HEK293 (cell line): Measurements from ENCODE around the gene GPR4.

ENCODE experiments used
- GLI2 ChIP-seq: fragments of 450-650 bp; formaldehyde crosslinking; IDR thresholded peaks from 2 replicates; pipeline ENCODE4; 2017; ENCODE audit warnings: missing biosample characterization, missing genetic modification characterization, low read depth, borderline replicate concordance
- GLI4 ChIP-seq: fragments of 450-650 bp; formaldehyde crosslinking; IDR thresholded peaks from 2 replicates; pipeline ENCODE4 v1.5.1; 2016; ENCODE audit warnings: missing biosample characterization, missing genetic modification characterization
- HOXA7 ChIP-seq: sonication (generic); formaldehyde crosslinking; IDR thresholded peaks from 2 replicates; pipeline ENCODE4 v1.8.1; 2022; ENCODE audit warnings: missing genetic modification reagents, borderline replicate concordance
- HOXD13 ChIP-seq: sonication (generic); formaldehyde crosslinking; IDR thresholded peaks from 2 replicates; pipeline ENCODE4 v1.8.0; 2022; ENCODE audit warnings: missing genetic modification reagents, borderline replicate concordance
- KLF16 ChIP-seq: fragments of 450-650 bp; formaldehyde crosslinking; IDR thresholded peaks from 2 replicates; pipeline ENCODE4 v1.5.1; 2017; ENCODE audit warnings: missing biosample characterization, missing genetic modification characterization
- KLF7 ChIP-seq: fragments of 450-650 bp; formaldehyde crosslinking; IDR thresholded peaks from 2 replicates; pipeline ENCODE4 v1.5.1; 2016; ENCODE audit warnings: missing biosample characterization, missing genetic modification characterization, borderline replicate concordance
- KLF9 ChIP-seq: fragments of 450-650 bp; formaldehyde crosslinking; IDR thresholded peaks from 2 replicates; pipeline ENCODE4 v1.5.1; 2016; ENCODE audit warnings: missing biosample characterization, missing genetic modification characterization, low read depth
- WT1 ChIP-seq: fragments of 450-650 bp; formaldehyde crosslinking; IDR thresholded peaks from 2 replicates; pipeline ENCODE4 v1.5.1; 2016; ENCODE audit warnings: missing biosample characterization, missing genetic modification characterization
- ZBTB20 ChIP-seq: fragments of 450-650 bp; formaldehyde crosslinking; IDR thresholded peaks from 2 replicates; pipeline ENCODE4 v1.5.1; 2016; ENCODE audit warnings: missing biosample characterization, missing genetic modification characterization
- ZBTB21 ChIP-seq: fragments of 450-650 bp; formaldehyde crosslinking; IDR thresholded peaks from 2 replicates; pipeline ENCODE4 v1.5.1; 2017; ENCODE audit warnings: missing biosample characterization, missing genetic modification characterization
- ZEB2 ChIP-seq: fragments of 450-650 bp; formaldehyde crosslinking; IDR thresholded peaks from 2 replicates; pipeline ENCODE4 v1.5.1; 2016; ENCODE audit warnings: missing biosample characterization, missing genetic modification characterization
- ZFP3 ChIP-seq: fragments of 450-650 bp; formaldehyde crosslinking; IDR thresholded peaks from 2 replicates; pipeline ENCODE4 v1.5.1; 2016; ENCODE audit warnings: low read depth, missing biosample characterization, missing genetic modification characterization
- ZFP41 ChIP-seq: fragments of 450-650 bp; formaldehyde crosslinking; IDR thresholded peaks from 2 replicates; pipeline ENCODE4 v1.5.1; 2016; ENCODE audit warnings: missing biosample characterization, missing genetic modification characterization, borderline replicate concordance
- ZNF138 ChIP-seq: fragments of 450-650 bp; formaldehyde crosslinking; IDR thresholded peaks from 2 replicates; pipeline ENCODE4 v1.5.1; 2016; ENCODE audit warnings: missing biosample characterization, missing genetic modification characterization, borderline replicate concordance
- ZNF202 ChIP-seq: fragments of 450-650 bp; formaldehyde crosslinking; IDR thresholded peaks from 2 replicates; pipeline ENCODE4 v1.5.1; 2016; ENCODE audit warnings: missing biosample characterization, missing genetic modification characterization, borderline replicate concordance
- ZNF221 ChIP-seq: fragments of 450-650 bp; formaldehyde crosslinking; IDR thresholded peaks from 2 replicates; pipeline ENCODE4 v1.5.1; 2017; ENCODE audit warnings: missing biosample characterization, missing genetic modification characterization, borderline replicate concordance
- ZNF23 ChIP-seq: fragments of 450-650 bp; formaldehyde crosslinking; IDR thresholded peaks from 2 replicates; pipeline ENCODE4 v1.5.1; 2016; ENCODE audit warnings: missing biosample characterization, missing genetic modification characterization, borderline replicate concordance
- ZNF311 ChIP-seq: fragments of 450-650 bp; formaldehyde crosslinking; IDR thresholded peaks from 2 replicates; pipeline ENCODE4 v1.5.1; 2017; ENCODE audit warnings: missing biosample characterization, missing genetic modification characterization, borderline replicate concordance
- ZNF335 ChIP-seq: fragments of 450-650 bp; formaldehyde crosslinking; conservative IDR thresholded peaks from 2 replicates; pipeline ENCODE4 v1.5.1; 2016; ENCODE audit warnings: missing biosample characterization, missing genetic modification characterization
- ZNF362 ChIP-seq: fragments of 450-650 bp; formaldehyde crosslinking; IDR thresholded peaks from 2 replicates; pipeline ENCODE4 v1.5.1; 2016; ENCODE audit warnings: missing biosample characterization, missing genetic modification characterization
- ZNF501 ChIP-seq: fragments of 450-650 bp; formaldehyde crosslinking; IDR thresholded peaks from 2 replicates; pipeline ENCODE4 v1.5.1; 2016; ENCODE audit warnings: missing biosample characterization, missing genetic modification characterization
- ZNF514 ChIP-seq: fragments of 450-650 bp; formaldehyde crosslinking; IDR thresholded peaks from 2 replicates; pipeline ENCODE4 v1.5.1; 2016; ENCODE audit warnings: missing biosample characterization, missing genetic modification characterization
- ZNF529 ChIP-seq: fragments of 450-650 bp; formaldehyde crosslinking; IDR thresholded peaks from 2 replicates; pipeline ENCODE4 v1.5.1; 2017; ENCODE audit warnings: missing genetic modification characterization, missing biosample characterization; ENCODE audit not compliant: insufficient replicate concordance
- ZNF544 ChIP-seq: fragments of 450-650 bp; formaldehyde crosslinking; IDR thresholded peaks from 2 replicates; pipeline ENCODE4 v1.5.0; 2017; ENCODE audit warnings: missing biosample characterization, missing genetic modification characterization
- ZNF639 ChIP-seq: fragments of 450-650 bp; formaldehyde crosslinking; IDR thresholded peaks from 2 replicates; pipeline ENCODE4 v1.5.1; 2016; ENCODE audit warnings: missing biosample characterization, missing genetic modification characterization
- ZNF664 ChIP-seq: fragments of 450-650 bp; formaldehyde crosslinking; IDR thresholded peaks from 2 replicates; pipeline ENCODE4 v1.5.1; 2016; ENCODE audit warnings: missing biosample characterization, missing genetic modification characterization
- ZNF704 ChIP-seq: fragments of 450-650 bp; formaldehyde crosslinking; IDR thresholded peaks from 2 replicates; pipeline ENCODE4 v1.5.1; 2016; ENCODE audit warnings: missing biosample characterization, missing genetic modification characterization
- ZNF76 ChIP-seq: fragments of 450-650 bp; formaldehyde crosslinking; IDR thresholded peaks from 2 replicates; pipeline ENCODE4; 2016; ENCODE audit warnings: low read depth, missing biosample characterization, missing genetic modification characterization, borderline replicate concordance
- ZNF830 ChIP-seq: fragments of 450-650 bp; IDR thresholded peaks from 2 replicates; pipeline ENCODE4 v1.5.0; 2018; ENCODE audit warnings: missing biosample characterization, missing genetic modification characterization, low read depth, mild to moderate bottlenecking, moderate library complexity
- ZNF837 ChIP-seq: fragments of 450-650 bp; formaldehyde crosslinking; IDR thresholded peaks from 2 replicates; pipeline ENCODE4 v1.5.1; 2016; ENCODE audit warnings: missing biosample characterization, missing genetic modification characterization
- ZSCAN30 ChIP-seq: fragments of 450-650 bp; IDR thresholded peaks from 2 replicates; pipeline ENCODE4 v1.5.1; 2018; ENCODE audit warnings: missing biosample characterization, mild to moderate bottlenecking, missing genetic modification characterization, moderate library complexity
- TF ChIP-seq, protein P1 (sequence below): fragments of 450-650 bp; formaldehyde crosslinking; IDR thresholded peaks from 2 replicates; pipeline ENCODE4 v1.5.1; 2016; ENCODE audit warnings: missing biosample characterization, missing genetic modification characterization
- TF ChIP-seq, protein P2 (sequence below): fragments of 450-650 bp; formaldehyde crosslinking; IDR thresholded peaks from 2 replicates; pipeline ENCODE4 v1.5.1; 2016; ENCODE audit warnings: missing biosample characterization, missing genetic modification characterization
- TF ChIP-seq, protein P3 (sequence below): fragments of 450-650 bp; formaldehyde crosslinking; IDR thresholded peaks from 2 replicates; pipeline ENCODE4 v1.5.1; 2017; ENCODE audit warnings: missing biosample characterization, missing genetic modification characterization

The GPR4 gene

GRCh38 chr19:45630463-45630862 lies 28.5 kb upstream of the GPR4 start (continued):
- TF ChIP-seq, protein P1, sequence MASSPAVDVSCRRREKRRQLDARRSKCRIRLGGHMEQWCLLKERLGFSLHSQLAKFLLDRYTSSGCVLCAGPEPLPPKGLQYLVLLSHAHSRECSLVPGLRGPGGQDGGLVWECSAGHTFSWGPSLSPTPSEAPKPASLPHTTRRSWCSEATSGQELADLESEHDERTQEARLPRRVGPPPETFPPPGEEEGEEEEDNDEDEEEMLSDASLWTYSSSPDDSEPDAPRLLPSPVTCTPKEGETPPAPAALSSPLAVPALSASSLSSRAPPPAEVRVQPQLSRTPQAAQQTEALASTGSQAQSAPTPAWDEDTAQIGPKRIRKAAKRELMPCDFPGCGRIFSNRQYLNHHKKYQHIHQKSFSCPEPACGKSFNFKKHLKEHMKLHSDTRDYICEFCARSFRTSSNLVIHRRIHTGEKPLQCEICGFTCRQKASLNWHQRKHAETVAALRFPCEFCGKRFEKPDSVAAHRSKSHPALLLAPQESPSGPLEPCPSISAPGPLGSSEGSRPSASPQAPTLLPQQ, result peak; percentile 68
- TF ChIP-seq, protein P2, sequence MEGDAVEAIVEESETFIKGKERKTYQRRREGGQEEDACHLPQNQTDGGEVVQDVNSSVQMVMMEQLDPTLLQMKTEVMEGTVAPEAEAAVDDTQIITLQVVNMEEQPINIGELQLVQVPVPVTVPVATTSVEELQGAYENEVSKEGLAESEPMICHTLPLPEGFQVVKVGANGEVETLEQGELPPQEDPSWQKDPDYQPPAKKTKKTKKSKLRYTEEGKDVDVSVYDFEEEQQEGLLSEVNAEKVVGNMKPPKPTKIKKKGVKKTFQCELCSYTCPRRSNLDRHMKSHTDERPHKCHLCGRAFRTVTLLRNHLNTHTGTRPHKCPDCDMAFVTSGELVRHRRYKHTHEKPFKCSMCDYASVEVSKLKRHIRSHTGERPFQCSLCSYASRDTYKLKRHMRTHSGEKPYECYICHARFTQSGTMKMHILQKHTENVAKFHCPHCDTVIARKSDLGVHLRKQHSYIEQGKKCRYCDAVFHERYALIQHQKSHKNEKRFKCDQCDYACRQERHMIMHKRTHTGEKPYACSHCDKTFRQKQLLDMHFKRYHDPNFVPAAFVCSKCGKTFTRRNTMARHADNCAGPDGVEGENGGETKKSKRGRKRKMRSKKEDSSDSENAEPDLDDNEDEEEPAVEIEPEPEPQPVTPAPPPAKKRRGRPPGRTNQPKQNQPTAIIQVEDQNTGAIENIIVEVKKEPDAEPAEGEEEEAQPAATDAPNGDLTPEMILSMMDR (tag by site-specific recombination), result no peak
- peak; percentile 38; the same call in 1 of the 2 replicates for TF ChIP-seq ZSCAN30 (tag by site-specific recombination)
- no peak for TF ChIP-seq ZNF76
- no peak for TF ChIP-seq ZNF837
- TF ChIP-seq WT1 (tag by site-specific recombination), result no peak
- TF ChIP-seq ZNF664, result peak; percentile 7; the same call in 1 of the 2 replicates
- TF ChIP-seq GLI4 (tag by site-specific recombination), result no peak
- no peak for TF ChIP-seq ZNF311 (tag by site-specific recombination)
- no peak for TF ChIP-seq ZNF23 (tag by site-specific recombination)
- TF ChIP-seq ZNF514 (tag by site-specific recombination), result no peak
- no peak for TF ChIP-seq HOXA7 (CRISPR knock-in tag)
- TF ChIP-seq ZBTB21 (tag by site-specific recombination), result peak; percentile 39; the same call in 1 of the 2 replicates
- no peak for TF ChIP-seq KLF16 (tag by site-specific recombination)
- TF ChIP-seq ZNF362 (tag by site-specific recombination), result peak; percentile 73; the same call in 1 of the 2 replicates
- no peak for TF ChIP-seq ZNF544 (tag by site-specific recombination)
- TF ChIP-seq ZNF639 (tag by site-specific recombination), result peak; percentile 63; the same call in 1 of the 2 replicates
- TF ChIP-seq ZNF221 (tag by site-specific recombination), result no peak
- no peak for TF ChIP-seq ZBTB20 (tag by site-specific recombination)
- peak; percentile 88 for TF ChIP-seq ZEB2 (tag by site-specific recombination)
- no peak for TF ChIP-seq ZFP41 (tag by site-specific recombination)
- TF ChIP-seq ZNF830 (tag by site-specific recombination), result no peak
- TF ChIP-seq ZNF138 (tag by site-specific recombination), result no peak
- TF ChIP-seq, protein P3, sequence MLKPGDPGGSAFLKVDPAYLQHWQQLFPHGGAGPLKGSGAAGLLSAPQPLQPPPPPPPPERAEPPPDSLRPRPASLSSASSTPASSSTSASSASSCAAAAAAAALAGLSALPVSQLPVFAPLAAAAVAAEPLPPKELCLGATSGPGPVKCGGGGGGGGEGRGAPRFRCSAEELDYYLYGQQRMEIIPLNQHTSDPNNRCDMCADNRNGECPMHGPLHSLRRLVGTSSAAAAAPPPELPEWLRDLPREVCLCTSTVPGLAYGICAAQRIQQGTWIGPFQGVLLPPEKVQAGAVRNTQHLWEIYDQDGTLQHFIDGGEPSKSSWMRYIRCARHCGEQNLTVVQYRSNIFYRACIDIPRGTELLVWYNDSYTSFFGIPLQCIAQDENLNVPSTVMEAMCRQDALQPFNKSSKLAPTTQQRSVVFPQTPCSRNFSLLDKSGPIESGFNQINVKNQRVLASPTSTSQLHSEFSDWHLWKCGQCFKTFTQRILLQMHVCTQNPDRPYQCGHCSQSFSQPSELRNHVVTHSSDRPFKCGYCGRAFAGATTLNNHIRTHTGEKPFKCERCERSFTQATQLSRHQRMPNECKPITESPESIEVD (tag by site-specific recombination), result no peak; the same call in 1 of the 2 replicates
- TF ChIP-seq ZNF335 (tag by site-specific recombination), result peak; percentile 43
- TF ChIP-seq KLF9 (tag by site-specific recombination), result no peak
- TF ChIP-seq ZFP3, result no peak
- TF ChIP-seq KLF7 (tag by site-specific recombination), result no peak
- no peak for TF ChIP-seq ZNF529 (tag by site-specific recombination)
- TF ChIP-seq GLI2 (tag by site-specific recombination), result no peak
- TF ChIP-seq ZNF501 (tag by site-specific recombination), result no peak
- peak; percentile 79; the same call in 1 of the 2 replicates for TF ChIP-seq HOXD13 (CRISPR knock-in tag)
- no peak for TF ChIP-seq ZNF202 (tag by site-specific recombination)
- no peak for TF ChIP-seq ZNF704 (tag by site-specific recombination)
